22Rv1 (cell line): Measurements from ENCODE around the gene PLPP1.

Experiments
- CTCF ChIP-seq: fragments of 450-650 bp; IDR thresholded peaks from 2 replicates; pipeline ENCODE4 v1.5.1; 2017; ENCODE audit warnings: mild to moderate bottlenecking
- ZFX ChIP-seq: fragments of 450-650 bp; IDR thresholded peaks from 2 replicates; pipeline ENCODE4 v1.6.1; 2017; ENCODE audit warnings: antibody characterized with exemption, borderline replicate concordance

DNA sequence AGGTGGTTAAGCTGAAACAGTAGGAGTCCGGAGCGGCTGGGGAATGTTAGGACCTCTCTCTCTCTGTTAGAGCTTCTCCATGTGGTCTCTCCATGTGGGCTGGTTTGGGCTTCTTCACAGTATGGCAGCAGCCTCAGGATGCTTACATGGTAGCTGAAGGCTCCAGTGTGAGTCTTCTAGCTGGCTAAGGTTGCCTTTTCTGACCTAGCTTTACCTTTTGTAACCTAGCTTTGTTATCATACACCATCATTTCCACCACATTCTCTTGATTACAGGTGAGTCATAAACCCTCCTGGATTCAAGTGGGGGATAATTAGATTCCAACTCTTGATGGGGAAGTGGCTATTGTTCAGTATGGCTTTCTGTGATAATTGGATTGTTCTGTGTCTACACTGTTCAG lies 128.5 kb downstream of the PLPP1 start:
- TF ChIP-seq CTCF (no peak), ZFX (no peak)
